Renal pelvis (tissue), 4 donors: Measurements from ENCODE around the gene ELFN1. TPM values are rescaled to one million over a fixed set of nuclear protein-coding genes. Genes with fewer than 3 reads are reported as not detected.

Source experiments
- DNase-seq: peaks from one replicate; pipeline ENCODE4 v3.0.0-alpha.2; 2013
- polyA plus RNA-seq, 3 donors: library from polyadenylated mRNA; unstranded; fragments of 120-200 nt; gene quantifications; one replicate each; pipeline ENCODE4 v1.2.1, GENCODE V29; 2013; ENCODE audit not compliant: insufficient read length in 3 of 3

Gene ELFN1
- polyA plus RNA-seq, 3 donors = 14.3 to 18.3 (median 18.1) TPM

- no peak for DNase-seq
These were observed 68.9 kb downstream of the ELFN1 start for GRCh38 chr7:1738956-1739355.

GRCh38 chr7:1739593-1739992, 69.5 kb downstream of the ELFN1 start:
- no peak for DNase-seq

- DNase-seq = no peak
These were observed 70.1 kb downstream of the ELFN1 start for GRCh38 chr7:1740214-1740613.

- DNase-seq = no peak
These were observed 71.2 kb downstream of the ELFN1 start for GRCh38 chr7:1741246-1741645.

- no peak for DNase-seq
These were observed 71.9 kb downstream of the ELFN1 start for GRCh38 chr7:1741751-1742554.

- peak; percentile 59 for DNase-seq
These were observed 72.7 kb downstream of the ELFN1 start for GRCh38 chr7:1742555-1743303.

- DNase-seq = no peak
These were observed 73.6 kb downstream of the ELFN1 start for GRCh38 chr7:1743481-1744230.

GRCh38 chr7:1744296-1745017, 74.4 kb downstream of the ELFN1 start:
- DNase-seq = no peak

- DNase-seq = no peak
These were observed 75.0 kb downstream of the ELFN1 start for GRCh38 chr7:1745018-1745532.

- no peak for DNase-seq
These were observed 75.8 kb downstream of the ELFN1 start for GRCh38 chr7:1745576-1746490.

- DNase-seq = no peak
These were observed 76.5 kb downstream of the ELFN1 start for GRCh38 chr7:1746491-1746975.

- DNase-seq = no peak
These were observed 77.1 kb downstream of the ELFN1 start for GRCh38 chr7:1747004-1747801.

- DNase-seq = no peak
These were observed 78.2 kb downstream of the ELFN1 start for GRCh38 chr7:1748076-1748838.

GRCh38 chr7:1748839-1749173, 78.7 kb downstream of the ELFN1 start:
- no peak for DNase-seq

- DNase-seq = no peak
These were observed 79.3 kb downstream of the ELFN1 start for GRCh38 chr7:1749351-1749863.

- no peak for DNase-seq
These were observed 79.9 kb downstream of the ELFN1 start for GRCh38 chr7:1749864-1750466.

- DNase-seq = no peak
These were observed 80.5 kb downstream of the ELFN1 start for GRCh38 chr7:1750541-1751021.

- DNase-seq = no peak
These were observed 82.0 kb downstream of the ELFN1 start for GRCh38 chr7:1752111-1752510.
